CD4-positive, alpha-beta T cell treated with Interferon alpha-2 for 1 hour (primary cell): ENCODE measurements around the gene PLOD2.

Source experiments
- DNase-seq, 2 donors: peaks; one replicate each; pipeline ENCODE4 v3.0.0-alpha.2; 2020 to 2022

Gene PLOD2

DNA sequence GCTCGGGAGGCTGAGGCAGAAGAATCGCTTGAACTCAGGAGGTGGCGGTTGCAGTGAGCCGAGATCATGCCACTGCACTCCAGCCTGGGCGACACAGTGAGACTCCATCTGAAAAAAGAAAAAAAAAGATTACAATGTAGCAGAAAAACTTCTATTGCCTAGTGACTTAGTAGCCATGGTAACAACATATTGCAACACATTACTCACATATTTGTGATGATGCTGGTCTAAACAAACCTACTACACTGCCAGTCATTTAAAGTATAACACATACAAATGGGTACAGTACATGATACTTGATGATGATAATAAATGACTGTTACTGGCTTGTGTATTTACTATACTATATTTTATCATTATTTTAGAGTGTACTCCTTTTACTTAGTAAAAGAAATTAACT is 125.6 kb downstream of the PLOD2 start:
- no peak for DNase-seq

DNA sequence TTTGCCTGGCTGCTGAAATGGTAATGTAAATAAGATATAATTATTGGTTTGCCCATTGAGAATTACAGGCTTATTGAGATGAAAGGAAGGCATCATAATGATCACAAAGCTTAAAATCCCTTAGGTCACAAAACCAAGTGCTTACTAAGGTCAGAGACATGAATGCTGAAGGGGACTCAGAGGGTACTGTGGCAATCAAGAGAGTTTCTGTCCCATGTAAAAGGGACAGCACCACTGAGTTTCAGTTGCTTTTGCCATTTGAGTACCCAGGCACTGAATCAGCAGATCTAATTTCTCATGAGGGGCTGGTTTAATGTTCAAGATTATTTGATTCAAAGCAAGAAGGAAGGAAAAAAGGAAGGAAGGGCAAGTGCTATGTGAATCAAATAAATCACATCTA is 127.0 kb downstream of the PLOD2 start:
- DNase-seq: no peak

DNA sequence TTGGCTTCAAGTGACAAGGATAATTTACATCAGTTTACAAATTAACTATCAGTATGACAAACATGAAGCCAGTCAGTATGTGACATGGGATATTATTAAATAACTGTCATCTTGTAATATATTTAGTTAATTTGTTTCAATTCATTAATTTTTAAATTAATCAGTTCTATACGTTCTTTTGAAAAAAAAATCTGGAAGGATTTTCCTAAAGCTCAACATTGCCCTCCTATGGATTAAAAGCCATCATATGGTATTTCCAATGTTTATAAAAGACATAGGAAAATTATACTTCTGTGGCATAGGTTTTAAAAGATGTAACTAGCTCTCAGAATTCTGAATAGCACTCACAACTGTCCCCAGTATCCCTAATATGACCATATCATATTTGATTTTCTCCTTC is 134.4 kb downstream of the PLOD2 start:
- DNase-seq: no peak

DNA sequence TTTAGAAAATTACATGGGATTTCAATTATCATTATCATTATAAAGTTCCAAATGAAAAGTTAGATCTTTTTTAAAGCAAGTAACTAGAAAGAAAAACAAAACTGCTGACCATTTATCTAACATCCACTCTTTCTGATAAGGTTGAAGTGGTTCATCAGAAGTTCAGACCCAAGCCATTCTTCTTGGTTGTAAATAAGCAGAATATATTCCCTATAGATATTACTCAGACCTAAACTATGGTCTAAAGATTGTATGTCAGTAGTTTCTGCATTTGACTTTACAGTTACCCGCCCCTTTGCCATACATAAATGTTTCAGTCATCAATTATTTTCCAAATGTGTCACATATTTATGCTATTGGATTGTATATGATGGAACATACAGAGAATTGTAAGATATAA is 136.7 kb downstream of the PLOD2 start:
- DNase-seq: no peak

DNA sequence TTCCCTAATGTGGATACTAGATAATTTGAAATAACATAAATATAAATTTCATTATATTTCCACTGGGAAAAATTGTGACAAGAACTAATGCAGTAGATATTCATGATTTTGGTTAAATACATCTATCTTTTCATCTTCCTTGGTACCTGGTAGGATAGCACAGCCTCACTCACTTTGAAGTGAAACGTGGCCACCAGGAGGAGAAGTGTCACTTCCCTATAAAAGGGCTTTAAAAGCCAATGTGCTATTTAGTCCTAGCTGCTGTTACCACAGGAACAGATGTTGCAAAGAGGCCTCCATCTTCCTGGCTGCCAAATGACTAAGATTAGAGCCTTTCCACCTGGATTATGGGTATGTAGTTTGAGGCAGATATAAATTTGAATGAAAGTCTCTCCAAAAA is 140.0 kb downstream of the PLOD2 start:
- DNase-seq: no peak

DNA sequence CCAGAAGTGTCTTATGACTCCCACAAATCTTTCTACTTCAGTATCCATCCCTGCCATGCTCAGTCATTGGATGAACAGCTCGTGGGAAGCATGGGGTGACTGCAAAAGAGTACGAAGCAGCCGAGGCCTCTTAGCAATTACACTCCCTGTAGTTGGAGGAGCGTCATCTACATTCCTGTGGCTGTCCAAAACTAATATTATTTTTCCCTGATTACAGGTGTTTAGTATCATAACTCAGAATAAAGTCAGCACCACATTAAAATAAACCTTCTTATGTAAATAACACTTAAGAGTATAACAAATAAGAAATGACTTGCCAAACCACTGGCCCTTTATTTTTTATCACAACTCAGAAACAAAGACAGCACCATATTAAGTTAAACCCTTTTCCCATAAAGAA is 141.5 kb downstream of the PLOD2 start:
- DNase-seq: no peak
